BLaER1 treated with 17β-estradiol and CSF1 and Interleukin-3, amounts not matched to agents 10 nM and 100 nM (cell line): ENCODE measurements around the gene ACVR1B.

Experiments
- H3K27ac ChIP-seq, 11 experiments: shearing (Covaris generic); formaldehyde crosslinking; 2 replicates each; pipeline ENCODE4 v1.8.1; 2022
- H3K27me3 ChIP-seq, 11 experiments: shearing (Covaris generic); formaldehyde crosslinking; 2 replicates each; pipeline ENCODE4 v1.8.1; 2022
- H3K36me3 ChIP-seq, 11 experiments: shearing (Covaris generic); formaldehyde crosslinking; 2 replicates each; pipeline ENCODE4 v1.8.1; 2022
- H3K4me1 ChIP-seq, 10 experiments: shearing (Covaris generic); formaldehyde crosslinking; 2 replicates each; pipeline ENCODE4 v1.8.1; 2022
- H3K4me2 ChIP-seq, 11 experiments: shearing (Covaris generic); formaldehyde crosslinking; 2 replicates each; pipeline ENCODE4 v1.8.1; 2022
- H3K4me3 ChIP-seq, 10 experiments: shearing (Covaris generic); formaldehyde crosslinking; 2 replicates each; pipeline ENCODE4 v1.8.1; 2022
- H3K9ac ChIP-seq, 11 experiments: shearing (Covaris generic); formaldehyde crosslinking; 2 replicates each; pipeline ENCODE4 v1.8.1; 2022
- H3K9me3 ChIP-seq, 11 experiments: shearing (Covaris generic); formaldehyde crosslinking; replicated peaks in 1 of 11; 2 replicates each; pipeline ENCODE4 v1.8.1; 2022
- H4K20me1 ChIP-seq, 11 experiments: shearing (Covaris generic); formaldehyde crosslinking; 2 replicates each; pipeline ENCODE4 v1.8.1; 2022
- Cebpa-rat ChIP-seq, 11 experiments: shearing (Covaris generic); IDR thresholded peaks; 2 replicates each; pipeline ENCODE4 v1.8.1; 2022

ACVR1B gene

GRCh38 chr12:51914034-51914923 is 37.2 kb upstream of the ACVR1B start:
- peak overlapping the region in 4 of 11 experiments; percentile 15 to 85 (median 58); a peak in 6 of 22 replicates for H3K9ac ChIP-seq
- H3K27ac ChIP-seq, result peak overlapping the region in 3 of 11 experiments; percentile 9 to 21 (median 14); a peak in 3 of 22 replicates
- no peaks in the 10 kb centered on the region for H3K27me3 ChIP-seq
- peak overlapping the region in 3 of 10 experiments; percentile 51 to 65 (median 61); a peak in 6 of 20 replicates for H3K4me3 ChIP-seq
- H4K20me1 ChIP-seq, result no peaks in the 10 kb centered on the region
- peaks cover 0 to 49% (median 0%) of the 10 kb centered on the region in 11 experiments; a peak in 8 of 22 replicates for H3K36me3 ChIP-seq
- H3K4me2 ChIP-seq, result peak overlapping the region in 5 of 11 experiments; percentile 78 to 97 (median 92); a peak in 10 of 22 replicates
- no peak for TF ChIP-seq Cebpa-rat (IDR thresholded peaks at IDR 0.05)
- H3K4me1 ChIP-seq, result peaks cover 31 to 75% (median 42%) of the 10 kb centered on the region in 10 experiments
- no peaks in the 10 kb centered on the region for H3K9me3 ChIP-seq

- Histone ChIP-seq H3K4me1 (peaks cover 28 to 69% (median 37%) of the 10 kb centered on the region in 10 experiments), H3K27me3 (no peaks in the 10 kb centered on the region), H3K27ac (no peak overlapping the region), H3K9ac (0 out of 22 replicates have a peak overlapping the region, but pooled peaks of 1 of the 11 experiments have one; percentile 83), H3K36me3 (peaks cover 0 to 58% (median 0%) of the 10 kb centered on the region in 11 experiments; a peak in 8 of 22 replicates), H3K4me2 (peak overlapping the region in 3 of 11 experiments; percentile 78 to 97 (median 97); a peak in 5 of 22 replicates), H4K20me1 (no peaks in the 10 kb centered on the region), H3K9me3 (no peaks in the 10 kb centered on the region), H3K4me3 (no peak overlapping the region)
- no peak for TF ChIP-seq Cebpa-rat (IDR thresholded peaks at IDR 0.05)
These were observed 36.4 kb upstream of the ACVR1B start for GRCh38 chr12:51915003-51915625.

GRCh38 chr12:51915951-51916350 is 35.5 kb upstream of the ACVR1B start:
- H3K27me3 ChIP-seq, result no peaks in the 10 kb centered on the region
- H3K4me1 ChIP-seq, result peaks cover 20 to 60% (median 29%) of the 10 kb centered on the region in 10 experiments
- no peaks in the 10 kb centered on the region for H4K20me1 ChIP-seq
- H3K36me3 ChIP-seq, result peaks cover 0 to 63% (median 0%) of the 10 kb centered on the region in 11 experiments; a peak in 8 of 22 replicates
- H3K27ac ChIP-seq, result no peak overlapping the region
- no peak for TF ChIP-seq Cebpa-rat (IDR thresholded peaks at IDR 0.05)
- peak overlapping the region in 3 of 11 experiments; percentile 78 to 97 (median 97); a peak in 2 of 22 replicates for H3K4me2 ChIP-seq
- H3K4me3 ChIP-seq, result no peak overlapping the region
- H3K9me3 ChIP-seq, result no peaks in the 10 kb centered on the region
- H3K9ac ChIP-seq, result peak overlapping the region in 2 of 11 experiments; percentile 11 to 21; a peak in 2 of 22 replicates

- TF ChIP-seq Cebpa-rat (IDR thresholded peaks at IDR 0.05), result no peak
- peaks cover 9 to 60% (median 25%) of the 10 kb centered on the region in 10 experiments for H3K4me1 ChIP-seq
- H3K36me3 ChIP-seq, result peaks cover 0 to 70% (median 0%) of the 10 kb centered on the region in 11 experiments; a peak in 8 of 22 replicates
- H4K20me1 ChIP-seq, result no peaks in the 10 kb centered on the region
- H3K27me3 ChIP-seq, result no peaks in the 10 kb centered on the region
- no peak overlapping the region for H3K4me2 ChIP-seq
- no peak overlapping the region for H3K4me3 ChIP-seq
- H3K9ac ChIP-seq, result no peak overlapping the region; a peak in 1 of 22 replicates
- H3K9me3 ChIP-seq, result no peaks in the 10 kb centered on the region
- H3K27ac ChIP-seq, result no peak overlapping the region
These were observed 34.4 kb upstream of the ACVR1B start for GRCh38 chr12:51917041-51917590.

GRCh38 chr12:51917746-51918453 is 33.6 kb upstream of the ACVR1B start:
- Histone ChIP-seq H3K9ac (peak overlapping the region in 2 of 11 experiments; percentile 23 to 37; a peak in 2 of 22 replicates), H3K4me1 (peaks cover 9 to 60% (median 25%) of the 10 kb centered on the region in 10 experiments), H4K20me1 (no peaks in the 10 kb centered on the region), H3K27ac (no peak overlapping the region; a peak in 1 of 22 replicates), H3K27me3 (no peaks in the 10 kb centered on the region), H3K9me3 (no peaks in the 10 kb centered on the region), H3K4me2 (no peak overlapping the region), H3K36me3 (peaks cover 0 to 70% (median 0%) of the 10 kb centered on the region in 11 experiments; a peak in 8 of 22 replicates), H3K4me3 (no peak overlapping the region)
- no peak for TF ChIP-seq Cebpa-rat (IDR thresholded peaks at IDR 0.05)

GRCh38 chr12:51920046-51920445 is 31.5 kb upstream of the ACVR1B start:
- peaks cover 0 to 62% (median 0%) of the 10 kb centered on the region in 11 experiments; a peak in 8 of 22 replicates for H3K36me3 ChIP-seq
- no peak overlapping the region for H3K4me3 ChIP-seq

GRCh38 chr12:51921017-51921725 is 30.3 kb upstream of the ACVR1B start:
- Histone ChIP-seq H3K9ac (peak overlapping the region in 3 of 11 experiments; percentile 9 to 43 (median 32); a peak in 2 of 22 replicates), H3K27me3 (no peaks in the 10 kb centered on the region), H3K4me2 (peak overlapping the region in 6 of 11 experiments; percentile 91 to 98 (median 94); a peak in 7 of 22 replicates), H3K27ac (peak overlapping the region in 8 of 11 experiments; percentile 21 to 93 (median 82); a peak in 16 of 22 replicates), H3K36me3 (peaks cover 0 to 50% (median 0%) of the 10 kb centered on the region in 11 experiments; a peak in 6 of 22 replicates), H3K4me1 (peaks cover 34 to 60% (median 48%) of the 10 kb centered on the region in 10 experiments), H3K9me3 (no peaks in the 10 kb centered on the region), H3K4me3 (no peak overlapping the region), H4K20me1 (no peaks in the 10 kb centered on the region)
- TF ChIP-seq Cebpa-rat (IDR thresholded peaks at IDR 0.05), result no peak

More at GRCh38 chr12:51920046-51920445, 31.5 kb upstream of the ACVR1B start:
- Histone ChIP-seq H3K9ac (no peak overlapping the region), H3K27ac (peak overlapping the region in 1 of 11 experiments; percentile 17; a peak in 1 of 22 replicates), H3K27me3 (no peaks in the 10 kb centered on the region), H3K4me2 (no peak overlapping the region), H4K20me1 (no peaks in the 10 kb centered on the region), H3K9me3 (no peaks in the 10 kb centered on the region), H3K4me1 (peaks cover 23 to 60% (median 37%) of the 10 kb centered on the region in 10 experiments)
- TF ChIP-seq Cebpa-rat (IDR thresholded peaks at IDR 0.05), result no peak
